ENCODE results near the gene MAP3K5.
A peak's percentile ranks its signal among the peaks of the same experiment; 100 is the strongest.

The MAP3K5 gene

GRCh38 chr6:136655239-136656014 is 136.8 kb downstream of the MAP3K5 start:
- TF ChIP-seq, protein P1, sequence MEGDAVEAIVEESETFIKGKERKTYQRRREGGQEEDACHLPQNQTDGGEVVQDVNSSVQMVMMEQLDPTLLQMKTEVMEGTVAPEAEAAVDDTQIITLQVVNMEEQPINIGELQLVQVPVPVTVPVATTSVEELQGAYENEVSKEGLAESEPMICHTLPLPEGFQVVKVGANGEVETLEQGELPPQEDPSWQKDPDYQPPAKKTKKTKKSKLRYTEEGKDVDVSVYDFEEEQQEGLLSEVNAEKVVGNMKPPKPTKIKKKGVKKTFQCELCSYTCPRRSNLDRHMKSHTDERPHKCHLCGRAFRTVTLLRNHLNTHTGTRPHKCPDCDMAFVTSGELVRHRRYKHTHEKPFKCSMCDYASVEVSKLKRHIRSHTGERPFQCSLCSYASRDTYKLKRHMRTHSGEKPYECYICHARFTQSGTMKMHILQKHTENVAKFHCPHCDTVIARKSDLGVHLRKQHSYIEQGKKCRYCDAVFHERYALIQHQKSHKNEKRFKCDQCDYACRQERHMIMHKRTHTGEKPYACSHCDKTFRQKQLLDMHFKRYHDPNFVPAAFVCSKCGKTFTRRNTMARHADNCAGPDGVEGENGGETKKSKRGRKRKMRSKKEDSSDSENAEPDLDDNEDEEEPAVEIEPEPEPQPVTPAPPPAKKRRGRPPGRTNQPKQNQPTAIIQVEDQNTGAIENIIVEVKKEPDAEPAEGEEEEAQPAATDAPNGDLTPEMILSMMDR (IDR thresholded peaks at IDR 0.05; ENCODE audit: insufficient read depth, low read depth, low read length, missing control alignments), result no peak

DNA sequence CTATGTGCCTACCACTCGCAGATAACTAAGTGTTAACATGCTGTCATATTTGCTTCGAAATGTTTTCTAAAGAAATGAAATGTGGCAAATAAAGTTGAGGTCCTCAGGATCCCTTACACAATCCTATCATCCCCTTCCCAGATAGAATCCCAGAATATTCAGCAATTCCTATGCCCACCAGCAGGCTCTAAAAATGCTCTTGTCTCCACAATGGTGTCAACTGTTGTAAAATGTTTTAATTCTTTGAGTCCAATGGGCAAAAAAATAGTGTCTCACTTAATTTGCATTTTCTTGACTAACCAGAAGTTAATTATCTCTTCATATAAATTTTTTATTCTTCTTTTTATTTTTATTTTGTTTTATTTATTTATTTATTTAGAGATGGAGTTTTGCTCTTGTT is 138.2 kb downstream of the MAP3K5 start:
- TF ChIP-seq, protein P1 (IDR thresholded peaks at IDR 0.05; ENCODE audit: insufficient read depth, low read depth, low read length, missing control alignments), result no peak
- no peak overlapping the region for H3K4me3 ChIP-seq (ENCODE audit: low read depth, low read length)
- no peak for DNase-seq (ENCODE audit: low read depth)

More at GRCh38 chr6:136655239-136656014, 136.8 kb downstream of the MAP3K5 start:
- DNase-seq (ENCODE audit: low read depth), result no peak
- H3K4me3 ChIP-seq (ENCODE audit: low read depth, low read length), result no peak overlapping the region

DNA sequence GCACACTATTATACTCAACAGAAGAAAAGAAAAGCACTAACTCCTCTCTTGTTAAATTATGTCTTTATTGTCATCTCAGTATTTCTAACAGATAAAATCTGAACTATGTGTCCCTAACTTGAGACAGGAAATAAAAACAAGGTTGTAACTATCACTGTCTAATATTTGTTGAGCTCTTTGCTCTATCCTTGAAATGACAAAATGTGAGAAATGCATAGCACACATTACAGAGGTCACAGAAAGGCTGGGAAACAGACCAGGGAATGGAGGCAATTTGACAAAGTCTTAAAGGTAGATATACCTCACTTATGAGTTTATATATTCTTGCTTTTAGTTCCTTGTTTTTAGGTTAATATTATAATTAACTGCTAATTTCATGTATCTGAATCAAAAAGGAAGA is 139.6 kb downstream of the MAP3K5 start:
- H3K4me3 ChIP-seq (ENCODE audit: low read depth, low read length), result no peak overlapping the region
- no peak for DNase-seq (ENCODE audit: low read depth)
- TF ChIP-seq, protein P1 (IDR thresholded peaks at IDR 0.05; ENCODE audit: insufficient read depth, low read depth, low read length, missing control alignments), result no peak

DNA sequence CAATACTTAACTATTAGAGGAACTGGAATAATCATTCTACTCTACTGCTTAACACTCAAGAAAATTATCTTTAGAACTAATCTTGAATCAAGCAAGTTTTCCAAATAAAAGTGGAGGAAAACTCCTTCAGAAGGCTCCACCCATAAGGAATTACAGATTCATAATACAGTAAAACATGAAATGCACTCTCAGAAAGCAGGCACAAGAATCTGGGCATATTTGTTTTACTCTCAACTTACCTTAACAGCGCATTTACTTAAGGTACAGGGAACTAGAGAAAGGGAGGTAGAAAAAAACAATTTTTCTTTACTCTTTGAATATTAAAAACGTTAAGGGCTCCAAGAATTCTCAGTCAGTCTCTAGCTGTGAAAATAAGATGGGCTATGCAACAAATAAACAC is 140.3 kb downstream of the MAP3K5 start:
- TF ChIP-seq, protein P1 (IDR thresholded peaks at IDR 0.05; ENCODE audit: insufficient read depth, low read depth, low read length, missing control alignments), result no peak
- no peak overlapping the region for H3K4me3 ChIP-seq (ENCODE audit: low read depth, low read length)
- DNase-seq (ENCODE audit: low read depth), result no peak

DNA sequence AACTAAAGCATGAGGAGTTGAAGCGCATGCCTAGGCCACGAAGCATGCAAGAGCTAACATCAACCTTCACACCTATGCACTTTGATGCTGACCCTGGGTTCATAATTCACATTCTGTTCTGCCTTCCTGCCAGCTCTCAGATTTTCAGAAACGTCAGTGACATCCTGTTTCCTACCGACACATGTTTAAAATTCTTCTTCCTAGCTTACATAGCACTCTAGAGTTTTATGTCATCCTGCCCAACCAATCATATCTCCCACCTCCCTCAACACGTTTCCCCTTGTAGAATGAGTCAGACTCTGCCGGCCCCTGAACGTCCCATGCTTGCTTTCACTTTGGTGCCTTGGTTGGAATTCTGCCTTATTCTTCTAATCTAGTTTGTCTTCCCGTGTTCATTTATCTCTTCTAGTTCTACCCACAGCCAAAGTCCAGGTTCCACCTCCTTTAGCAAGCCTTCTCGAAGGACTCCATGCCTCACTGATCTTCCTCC is 144.9 kb downstream of the MAP3K5 start:
- no peak overlapping the region for H3K4me3 ChIP-seq (ENCODE audit: low read depth, low read length)
- peak; percentile 60 for DNase-seq (ENCODE audit: low read depth)
- TF ChIP-seq, protein P1 (IDR thresholded peaks at IDR 0.05; ENCODE audit: insufficient read depth, low read depth, low read length, missing control alignments), result no peak

DNA sequence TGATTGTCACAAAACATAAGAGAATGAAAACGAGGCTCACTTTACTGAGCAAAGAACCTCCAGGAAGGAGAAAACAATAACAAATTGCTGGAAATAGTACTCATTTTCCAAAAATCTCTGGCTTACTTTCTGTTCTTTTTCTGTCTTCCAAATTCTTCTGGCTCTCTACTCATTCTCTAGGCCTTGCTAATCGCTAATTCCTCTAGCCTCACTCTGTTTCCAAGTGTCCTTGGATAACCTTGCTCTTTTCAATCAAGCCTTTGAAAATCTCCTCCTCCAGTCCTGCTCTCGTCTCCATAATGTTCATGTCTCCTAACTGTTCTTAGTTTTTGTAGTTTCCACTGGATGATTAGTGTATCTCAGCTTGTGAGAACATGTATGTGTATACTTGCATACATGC is 145.9 kb downstream of the MAP3K5 start:
- TF ChIP-seq, protein P1 (IDR thresholded peaks at IDR 0.05; ENCODE audit: insufficient read depth, low read depth, low read length, missing control alignments), result no peak
- DNase-seq (ENCODE audit: low read depth), result no peak

GRCh38 chr6:136644597-136644952 is 147.7 kb downstream of the MAP3K5 start:
- TF ChIP-seq, protein P1 (IDR thresholded peaks at IDR 0.05; ENCODE audit: insufficient read depth, low read depth, low read length, missing control alignments), result no peak
- peak; percentile 13 for DNase-seq (ENCODE audit: low read depth)
- no peak overlapping the region for H3K4me3 ChIP-seq (ENCODE audit: low read depth, low read length)

More for the DNA sequence above, 145.9 kb downstream of the MAP3K5 start:
- no peak overlapping the region for H3K4me3 ChIP-seq (ENCODE audit: low read depth, low read length)
